ENCODE data around the gene DISC1.

Gene DISC1

GRCh38 chr1:231676487-231676886 is 49.9 kb downstream of the DISC1 start:
- no peak overlapping the region for H3K4me3 ChIP-seq (ENCODE audit: low read depth, low read length)
- TF ChIP-seq MYC (IDR thresholded peaks at IDR 0.05; ENCODE audit: low read depth, low read length) = no peak
- TF ChIP-seq CTCF (IDR thresholded peaks at IDR 0.05; ENCODE audit: low read depth, low read length) = no peak
- no peak for TF ChIP-seq POLR2A (IDR thresholded peaks at IDR 0.05; ENCODE audit: extremely low read depth, insufficient read length)
- no peak for TF ChIP-seq MAX (IDR thresholded peaks at IDR 0.05; ENCODE audit: low read depth, low read length)
- DNase-seq (ENCODE audit: low read depth) = no peak

GRCh38 chr1:231677442-231677841 is 50.9 kb downstream of the DISC1 start:
- TF ChIP-seq MAX (IDR thresholded peaks at IDR 0.05; ENCODE audit: low read depth, low read length) = no peak
- no peak for TF ChIP-seq MYC (IDR thresholded peaks at IDR 0.05; ENCODE audit: low read depth, low read length)
- no peak for TF ChIP-seq CTCF (IDR thresholded peaks at IDR 0.05; ENCODE audit: low read depth, low read length)
- no peak for TF ChIP-seq POLR2A (IDR thresholded peaks at IDR 0.05; ENCODE audit: extremely low read depth, insufficient read length)
- H3K4me3 ChIP-seq (ENCODE audit: low read depth, low read length) = no peak overlapping the region
- no peak for DNase-seq (ENCODE audit: low read depth)

GRCh38 chr1:231678011-231678432 is 51.4 kb downstream of the DISC1 start:
- DNase-seq (ENCODE audit: low read depth) = no peak
- H3K4me3 ChIP-seq (ENCODE audit: low read depth, low read length) = no peak overlapping the region
- TF ChIP-seq MYC (IDR thresholded peaks at IDR 0.05; ENCODE audit: low read depth, low read length) (no peak), MAX (IDR thresholded peaks at IDR 0.05; ENCODE audit: low read depth, low read length) (no peak)

- no peak overlapping the region for H3K4me3 ChIP-seq (ENCODE audit: low read depth, low read length)
- no peak for TF ChIP-seq MYC (IDR thresholded peaks at IDR 0.05; ENCODE audit: low read depth, low read length)
- no peak for TF ChIP-seq MAX (IDR thresholded peaks at IDR 0.05; ENCODE audit: low read depth, low read length)
- no peak for TF ChIP-seq POLR2A (IDR thresholded peaks at IDR 0.05; ENCODE audit: extremely low read depth, insufficient read length)
- no peak for TF ChIP-seq CTCF (IDR thresholded peaks at IDR 0.05; ENCODE audit: low read depth, low read length)
- no peak for DNase-seq (ENCODE audit: low read depth)
Observed at GRCh38 chr1:231679109-231679508, 52.5 kb downstream of the DISC1 start.

GRCh38 chr1:231681006-231681405 is 54.4 kb downstream of the DISC1 start:
- no peak overlapping the region for H3K4me3 ChIP-seq (ENCODE audit: low read depth, low read length)
- DNase-seq (ENCODE audit: low read depth) = no peak
- TF ChIP-seq POLR2A (IDR thresholded peaks at IDR 0.05; ENCODE audit: extremely low read depth, insufficient read length) = no peak
- no peak for TF ChIP-seq MAX (IDR thresholded peaks at IDR 0.05; ENCODE audit: low read depth, low read length)
- no peak for TF ChIP-seq MYC (IDR thresholded peaks at IDR 0.05; ENCODE audit: low read depth, low read length)
- no peak for TF ChIP-seq CTCF (IDR thresholded peaks at IDR 0.05; ENCODE audit: low read depth, low read length)

- DNase-seq (ENCODE audit: low read depth) = no peak
- H3K4me3 ChIP-seq (ENCODE audit: low read depth, low read length) = no peak overlapping the region
Observed at GRCh38 chr1:231682779-231683178, 56.2 kb downstream of the DISC1 start.

More at GRCh38 chr1:231682779-231683178, 56.2 kb downstream of the DISC1 start:
- TF ChIP-seq MYC (IDR thresholded peaks at IDR 0.05; ENCODE audit: low read depth, low read length) (no peak), MAX (IDR thresholded peaks at IDR 0.05; ENCODE audit: low read depth, low read length) (no peak), CTCF (IDR thresholded peaks at IDR 0.05; ENCODE audit: low read depth, low read length) (no peak), POLR2A (IDR thresholded peaks at IDR 0.05; ENCODE audit: extremely low read depth, insufficient read length) (no peak)

All from NB4 (cell line).